ENCODE data around the gene PAXIP1.

Gene PAXIP1

GRCh38 chr7:154996756-154997155 is 6.2 kb downstream of the PAXIP1 start:
- DNase-seq (ENCODE audit: low read depth): no peak
- no peak overlapping the region for H3K4me3 ChIP-seq (ENCODE audit: low read depth, low read length)
- no peak for TF ChIP-seq CTCF (IDR thresholded peaks at IDR 0.05; ENCODE audit: insufficient read depth, low read depth, low read length, missing control alignments)

- DNase-seq (ENCODE audit: low read depth): no peak
- no peak overlapping the region for H3K4me3 ChIP-seq (ENCODE audit: low read depth, low read length)
- TF ChIP-seq CTCF (IDR thresholded peaks at IDR 0.05; ENCODE audit: insufficient read depth, low read depth, low read length, missing control alignments): no peak
Measured at GRCh38 chr7:154996101-154996500, 6.8 kb downstream of the PAXIP1 start.

GRCh38 chr7:154994996-154995395 is 7.9 kb downstream of the PAXIP1 start:
- TF ChIP-seq CTCF (IDR thresholded peaks at IDR 0.05; ENCODE audit: insufficient read depth, low read depth, low read length, missing control alignments): no peak
- no peak overlapping the region for H3K4me3 ChIP-seq (ENCODE audit: low read depth, low read length)
- DNase-seq (ENCODE audit: low read depth): no peak

- no peak for DNase-seq (ENCODE audit: low read depth)
- TF ChIP-seq CTCF (IDR thresholded peaks at IDR 0.05; ENCODE audit: insufficient read depth, low read depth, low read length, missing control alignments): no peak
Measured at GRCh38 chr7:154990964-154991540, 11.9 kb downstream of the PAXIP1 start.

GRCh38 chr7:154987571-154987970 is 15.4 kb downstream of the PAXIP1 start:
- no peak for DNase-seq (ENCODE audit: low read depth)
- H3K4me3 ChIP-seq (ENCODE audit: low read depth, low read length): no peak overlapping the region

More at GRCh38 chr7:154990964-154991540, 11.9 kb downstream of the PAXIP1 start:
- H3K4me3 ChIP-seq (ENCODE audit: low read depth, low read length): no peak overlapping the region

GRCh38 chr7:154986200-154986945 is 16.6 kb downstream of the PAXIP1 start:
- DNase-seq (ENCODE audit: low read depth): no peak
- no peak overlapping the region for H3K4me3 ChIP-seq (ENCODE audit: low read depth, low read length)
- TF ChIP-seq CTCF (IDR thresholded peaks at IDR 0.05; ENCODE audit: insufficient read depth, low read depth, low read length, missing control alignments): no peak

More at GRCh38 chr7:154987571-154987970, 15.4 kb downstream of the PAXIP1 start:
- TF ChIP-seq CTCF (IDR thresholded peaks at IDR 0.05; ENCODE audit: insufficient read depth, low read depth, low read length, missing control alignments): no peak
